NCI-H510A (cell line): Measurements from ENCODE around the gene RAVER1.
"Not testable (repeated sequence)": the region's sequence is repeated elsewhere in the genome, so short reads cannot be mapped to it uniquely, and the experiment has no call there.

Source experiments
- DNase-seq: peaks from one replicate; lab custom pipeline; 2025; lab: John Stamatoyannopoulos, UW

Gene RAVER1, protein sequence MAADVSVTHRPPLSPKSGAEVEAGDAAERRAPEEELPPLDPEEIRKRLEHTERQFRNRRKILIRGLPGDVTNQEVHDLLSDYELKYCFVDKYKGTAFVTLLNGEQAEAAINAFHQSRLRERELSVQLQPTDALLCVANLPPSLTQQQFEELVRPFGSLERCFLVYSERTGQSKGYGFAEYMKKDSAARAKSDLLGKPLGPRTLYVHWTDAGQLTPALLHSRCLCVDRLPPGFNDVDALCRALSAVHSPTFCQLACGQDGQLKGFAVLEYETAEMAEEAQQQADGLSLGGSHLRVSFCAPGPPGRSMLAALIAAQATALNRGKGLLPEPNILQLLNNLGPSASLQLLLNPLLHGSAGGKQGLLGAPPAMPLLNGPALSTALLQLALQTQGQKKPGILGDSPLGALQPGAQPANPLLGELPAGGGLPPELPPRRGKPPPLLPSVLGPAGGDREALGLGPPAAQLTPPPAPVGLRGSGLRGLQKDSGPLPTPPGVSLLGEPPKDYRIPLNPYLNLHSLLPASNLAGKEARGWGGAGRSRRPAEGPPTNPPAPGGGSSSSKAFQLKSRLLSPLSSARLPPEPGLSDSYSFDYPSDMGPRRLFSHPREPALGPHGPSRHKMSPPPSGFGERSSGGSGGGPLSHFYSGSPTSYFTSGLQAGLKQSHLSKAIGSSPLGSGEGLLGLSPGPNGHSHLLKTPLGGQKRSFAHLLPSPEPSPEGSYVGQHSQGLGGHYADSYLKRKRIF

DNA sequence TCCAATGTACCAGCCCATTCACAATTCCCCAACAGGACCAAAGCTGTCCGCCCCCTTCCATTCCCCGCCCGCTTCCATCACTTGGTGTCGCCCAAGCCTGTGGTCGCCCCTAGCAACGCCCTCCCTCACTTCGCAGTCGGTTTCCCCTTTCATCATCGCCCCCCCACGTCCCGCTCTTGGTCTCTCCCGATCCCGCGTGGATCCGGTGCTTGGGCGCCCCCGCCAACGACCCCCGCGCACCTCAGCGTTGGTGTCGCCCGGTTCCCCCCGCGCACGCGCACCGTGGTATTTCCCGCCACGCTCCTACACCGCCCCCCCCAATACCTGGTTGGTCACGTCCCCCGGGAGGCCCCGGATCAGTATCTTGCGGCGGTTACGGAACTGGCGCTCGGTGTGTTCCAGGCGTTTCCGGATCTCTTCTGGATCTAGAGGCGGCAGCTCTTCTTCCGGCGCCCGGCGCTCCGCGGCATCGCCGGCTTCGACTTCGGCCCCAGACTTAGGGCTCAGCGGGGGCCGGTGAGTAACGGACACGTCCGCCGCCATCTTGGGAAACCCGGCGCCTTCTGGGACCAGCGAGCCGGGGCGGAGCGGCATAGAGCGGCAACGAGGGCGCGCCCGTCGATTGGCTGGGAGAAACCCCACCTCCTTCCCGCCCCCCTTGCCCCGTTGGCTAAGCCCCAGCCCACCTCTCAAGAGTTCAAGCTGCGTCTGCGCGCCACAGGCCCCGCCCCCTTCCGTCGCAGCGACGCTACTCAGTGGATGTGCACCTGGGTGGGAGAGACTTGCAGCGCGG lies at the start of gene RAVER1:
Gene RAVER1 (minus strand): TSS at position 565 of the 793 bp plus-strand sequence. CDS start 22 bp downstream, at position 543.
- peak; percentile 99 for DNase-seq

DNA sequence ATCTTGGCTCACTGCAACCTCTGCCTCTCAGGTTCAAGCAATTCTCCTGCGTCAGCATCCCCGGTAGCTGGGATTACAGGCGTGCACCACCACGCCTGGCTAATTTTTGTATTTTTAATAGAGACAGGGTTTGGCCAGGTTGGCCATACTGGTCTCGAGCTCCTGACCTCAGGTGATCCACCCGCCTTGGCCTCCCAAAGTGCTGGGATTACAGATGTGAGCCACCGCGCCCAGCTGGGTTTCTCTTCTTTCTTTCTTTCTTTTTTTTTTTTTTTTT lies 49.8 kb upstream of the RAVER1 start:
- DNase-seq: not testable (repeated sequence)

DNA sequence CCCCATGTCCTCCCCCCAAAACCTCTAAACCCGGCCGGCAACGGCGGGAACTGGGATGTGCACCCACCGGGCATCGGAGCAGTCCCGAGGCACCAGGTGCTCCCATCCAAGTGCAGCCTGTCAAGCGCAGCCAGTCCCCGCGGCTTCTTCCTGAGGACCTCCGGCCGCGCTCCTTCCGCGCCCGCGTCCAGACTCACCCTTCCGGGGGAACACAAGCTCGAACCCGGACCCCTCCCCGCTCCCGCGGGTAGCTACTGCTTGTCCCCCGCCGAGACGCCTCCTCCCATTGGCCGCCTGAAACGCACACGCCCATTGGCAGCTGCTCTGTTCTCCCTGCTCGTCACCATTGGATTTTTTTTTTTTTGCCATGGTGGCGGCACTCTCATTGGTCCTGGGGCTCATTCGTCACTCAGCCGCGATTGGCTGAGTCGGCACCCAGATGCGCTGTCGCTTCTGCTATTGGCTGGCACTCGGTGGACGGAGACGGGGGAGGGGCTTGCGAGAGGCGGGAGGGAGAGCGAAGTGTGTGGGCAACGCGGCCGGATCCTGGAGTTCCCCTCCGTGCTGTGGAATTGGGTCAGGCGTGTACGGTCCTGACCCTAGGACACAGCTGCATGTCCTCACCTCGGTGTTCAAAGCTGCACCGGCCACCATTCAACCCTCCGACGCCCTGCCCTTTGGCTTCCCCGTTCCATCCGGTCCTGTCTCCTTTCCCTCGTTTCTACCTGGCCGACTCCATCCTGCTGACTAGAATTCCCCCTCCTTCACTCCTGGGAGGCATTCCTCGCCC lies 47.2 kb upstream of the RAVER1 start, which contains the start of gene TYK2:
Gene TYK2 (minus strand): TSS at position 260 of the 790 bp plus-strand sequence. CDS start 2,166 bp downstream, outside the sequence.
- DNase-seq: peak; percentile 99

DNA sequence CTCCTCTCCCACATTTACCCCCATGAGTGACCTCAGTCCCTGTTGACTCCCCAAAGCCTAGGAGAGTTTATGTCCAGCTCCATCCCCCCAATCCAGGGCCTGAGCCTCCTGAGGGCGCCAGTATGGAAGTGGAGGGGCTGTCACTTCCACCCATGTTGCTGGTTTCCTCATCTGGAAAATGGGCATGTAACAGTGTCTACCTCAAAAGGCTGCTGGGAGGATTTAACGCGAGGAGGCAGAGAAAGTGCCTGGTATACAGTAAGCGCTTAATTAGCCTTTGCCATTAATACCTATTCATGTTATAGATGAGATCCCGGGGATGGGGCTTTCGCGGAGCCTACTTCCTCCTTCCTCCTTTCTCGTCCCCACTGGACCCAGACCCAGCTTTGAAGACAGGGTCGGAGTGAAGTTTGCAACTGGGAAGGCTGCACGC lies 46.6 kb upstream of the RAVER1 start:
- no peak for DNase-seq

DNA sequence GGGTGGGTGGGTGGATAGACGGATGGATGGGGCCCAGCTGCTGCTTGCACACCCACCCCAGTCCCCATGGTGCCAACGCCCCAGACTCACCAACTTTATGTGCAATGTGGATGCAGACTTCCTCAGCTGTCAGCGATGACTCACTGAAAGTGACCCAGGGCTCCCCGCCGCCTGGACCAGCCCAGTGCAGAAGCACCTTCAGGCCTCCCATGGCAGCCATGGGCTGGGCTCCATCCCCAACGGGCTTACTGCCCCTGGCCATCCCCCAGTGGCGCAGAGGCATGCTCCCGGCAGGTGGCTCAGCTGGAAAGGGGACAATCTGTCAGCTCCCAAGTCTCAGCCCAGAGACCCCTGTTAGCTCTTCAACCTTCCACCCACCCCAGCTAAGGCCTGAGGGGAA lies 44.8 kb upstream of the RAVER1 start:
- DNase-seq: no peak

DNA sequence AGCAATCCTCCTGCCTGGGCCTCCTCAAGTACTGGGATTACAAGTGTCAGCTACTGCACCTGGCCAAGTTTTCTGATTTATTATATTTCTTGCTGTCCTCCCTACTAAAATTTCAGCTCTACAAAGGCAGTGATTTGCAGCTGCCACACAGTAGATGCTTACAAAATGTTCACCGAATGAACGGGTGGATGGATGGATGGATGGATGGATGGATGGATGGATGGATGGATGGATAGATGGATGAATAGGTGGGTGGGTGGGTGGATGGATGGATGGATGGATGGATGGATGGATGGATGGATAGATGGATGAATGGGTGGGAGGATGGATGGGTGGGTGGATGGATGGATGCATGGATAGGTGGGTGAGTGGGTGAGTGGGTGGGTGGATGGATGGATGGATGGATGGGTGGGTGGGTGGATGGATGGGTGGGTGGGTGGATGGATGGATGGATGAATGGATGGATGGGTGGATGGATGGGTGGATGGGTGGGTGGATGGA lies 43.9 kb upstream of the RAVER1 start:
- DNase-seq: not testable (repeated sequence)

DNA sequence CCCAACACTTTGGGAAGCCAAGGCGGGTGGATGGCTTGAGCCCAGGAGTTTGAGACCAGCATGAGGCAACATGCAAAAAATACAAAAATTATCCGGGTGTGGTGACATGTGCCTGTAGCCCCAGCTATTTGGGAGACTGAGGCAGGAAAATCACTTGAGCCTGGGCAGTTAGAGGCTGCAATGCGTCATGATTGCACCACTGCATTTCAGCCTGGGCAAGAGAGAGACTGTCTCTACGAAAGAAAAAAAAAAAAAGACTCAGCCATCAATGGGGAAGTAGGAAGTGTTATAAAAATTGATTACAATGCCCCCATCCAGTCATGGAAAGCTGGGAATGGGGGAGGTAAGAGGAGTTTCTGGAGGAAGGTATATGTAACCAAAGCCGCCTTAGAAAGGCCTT lies 41.6 kb upstream of the RAVER1 start:
- DNase-seq: no peak

DNA sequence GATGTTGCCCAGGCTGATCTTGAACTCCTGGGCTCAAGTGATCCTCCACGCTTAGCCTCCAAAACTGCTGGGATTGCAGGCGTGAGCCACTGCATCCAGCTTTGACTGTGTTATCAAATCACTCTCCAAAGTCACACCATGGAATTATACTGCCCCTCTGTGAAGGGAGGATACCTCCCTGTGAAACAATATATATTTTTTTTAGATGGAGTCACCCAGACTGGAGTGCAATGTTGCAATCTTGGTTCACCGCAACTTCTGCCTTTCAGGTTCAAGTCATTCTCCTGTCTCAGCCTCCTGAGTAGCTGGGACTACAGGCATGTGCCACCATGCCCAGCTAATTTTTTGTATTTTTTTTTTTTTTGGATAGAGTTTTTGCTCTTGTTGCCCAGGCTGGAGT lies 39.4 kb upstream of the RAVER1 start:
- DNase-seq: no peak

DNA sequence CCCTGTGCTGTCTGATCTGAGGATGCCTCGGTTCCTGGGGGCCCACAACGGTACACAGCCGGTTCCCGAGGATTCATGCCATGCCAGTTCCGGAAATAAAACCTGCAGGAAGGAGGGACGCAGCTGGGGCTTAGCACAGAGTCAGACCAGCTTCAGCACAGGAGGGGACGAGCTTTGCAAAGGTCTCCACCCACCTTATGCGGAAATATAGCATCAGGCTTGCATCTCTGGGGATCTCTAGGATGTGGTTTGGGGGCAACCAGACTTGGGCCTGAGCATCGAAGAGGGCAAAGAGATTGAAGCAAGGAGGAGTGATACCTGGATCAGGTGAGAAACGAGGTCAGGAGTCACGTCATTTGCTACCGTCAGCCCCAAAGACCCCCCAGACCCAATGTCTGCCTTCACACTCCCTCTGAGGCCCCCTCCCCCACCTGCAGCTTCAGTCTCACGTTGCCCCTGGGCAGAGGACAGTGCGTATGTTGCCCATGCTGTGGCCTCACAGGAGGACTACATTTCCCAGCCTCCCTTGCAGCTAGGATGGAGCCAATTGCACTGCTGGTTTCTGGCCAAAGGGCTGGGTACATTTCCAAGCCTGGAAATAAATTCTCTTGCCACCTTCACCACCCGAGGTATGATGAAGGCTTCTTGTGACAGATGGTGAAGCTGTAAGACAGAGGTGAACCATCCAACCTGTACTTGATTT lies 34.9 kb upstream of the RAVER1 start:
- no peak for DNase-seq

DNA sequence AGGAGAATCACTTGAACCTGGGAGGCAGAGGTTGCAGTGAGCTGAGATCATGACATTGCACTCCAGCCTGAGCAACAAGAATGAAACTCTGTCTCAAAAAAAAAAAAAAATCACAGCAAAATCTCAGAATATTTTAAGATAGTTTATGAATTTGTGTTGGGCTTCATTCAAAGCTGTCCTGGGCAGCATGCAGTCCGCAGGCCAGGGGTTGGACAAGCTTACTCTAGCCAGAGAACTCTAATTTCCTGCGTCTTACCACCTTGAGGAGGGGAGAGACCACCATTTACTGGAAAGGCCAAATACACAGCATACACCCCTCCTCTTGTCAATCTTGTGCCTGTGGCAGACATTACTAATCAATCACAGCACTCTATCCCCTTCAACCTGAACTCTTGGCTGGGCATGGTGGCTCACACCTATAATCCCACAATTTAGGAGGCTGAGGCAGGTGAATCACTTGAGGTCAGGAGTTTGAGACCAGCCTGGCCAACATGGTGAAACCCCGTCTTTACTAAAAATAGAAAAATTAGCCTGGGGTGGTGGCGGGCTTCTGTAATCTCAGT lies 33.7 kb upstream of the RAVER1 start:
- DNase-seq: not testable (repeated sequence)

DNA sequence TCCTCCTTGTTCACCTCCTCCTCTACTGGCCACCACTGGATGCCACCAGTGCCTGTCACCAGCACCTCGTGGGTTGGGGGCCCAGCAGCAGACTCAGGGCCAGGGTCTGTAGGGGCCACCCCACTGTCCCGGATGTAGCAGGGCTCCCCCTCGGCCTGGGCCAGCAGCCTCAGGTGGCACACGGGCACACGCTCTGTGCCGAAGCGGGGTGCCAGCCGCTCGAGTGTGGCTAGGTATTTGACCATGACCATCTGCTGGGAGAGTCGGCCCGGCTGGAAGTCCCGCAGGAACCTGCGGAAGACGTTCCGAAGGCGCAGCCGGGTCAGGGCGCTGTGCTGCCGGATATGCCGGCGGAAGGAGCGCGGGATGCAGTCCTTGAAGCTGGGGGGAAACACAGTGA lies 32.2 kb upstream of the RAVER1 start:
- DNase-seq: no peak

DNA sequence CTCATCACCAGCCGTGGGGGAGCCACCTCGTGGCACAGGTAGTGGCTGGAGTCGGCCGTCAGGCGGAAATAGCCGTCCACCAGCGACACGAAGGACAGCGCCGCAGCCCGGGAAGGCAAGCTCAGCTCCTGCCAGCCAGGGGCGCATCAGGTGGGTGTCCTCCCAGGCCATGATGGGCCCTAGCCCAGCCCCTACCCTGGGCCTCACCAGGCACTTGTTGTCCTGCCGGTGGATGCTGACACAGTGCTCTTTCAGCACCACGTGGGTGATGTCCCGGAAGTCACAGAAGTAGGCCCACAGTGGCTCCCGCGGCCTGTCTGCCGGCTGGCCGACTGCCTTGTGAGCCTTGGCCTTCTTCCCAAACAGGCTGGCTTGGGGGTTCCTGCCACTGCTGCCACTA lies 31.3 kb upstream of the RAVER1 start:
- DNase-seq: no peak

DNA sequence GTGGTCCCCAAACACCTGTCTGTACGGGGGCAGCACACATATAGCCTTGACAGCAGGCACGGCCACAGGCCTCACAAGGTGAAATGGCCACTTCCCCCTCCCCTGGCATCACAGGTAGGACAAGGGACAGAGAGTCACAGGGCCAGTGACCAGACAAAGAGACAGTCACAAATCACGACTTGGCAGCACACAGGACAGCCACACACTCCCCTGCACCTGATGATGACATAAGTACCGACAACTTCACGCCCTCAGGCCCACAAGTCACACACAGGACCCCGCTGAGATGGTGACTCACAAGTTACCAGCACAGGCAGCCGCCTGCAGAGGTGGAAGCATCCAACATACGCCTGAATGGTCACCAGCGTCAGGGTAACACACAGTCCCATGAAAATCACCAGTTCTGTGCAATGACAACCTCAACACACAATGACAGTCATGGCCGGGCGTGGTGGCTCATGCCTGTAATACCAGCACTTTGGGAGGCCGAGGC lies 30.5 kb upstream of the RAVER1 start:
- no peak for DNase-seq

DNA sequence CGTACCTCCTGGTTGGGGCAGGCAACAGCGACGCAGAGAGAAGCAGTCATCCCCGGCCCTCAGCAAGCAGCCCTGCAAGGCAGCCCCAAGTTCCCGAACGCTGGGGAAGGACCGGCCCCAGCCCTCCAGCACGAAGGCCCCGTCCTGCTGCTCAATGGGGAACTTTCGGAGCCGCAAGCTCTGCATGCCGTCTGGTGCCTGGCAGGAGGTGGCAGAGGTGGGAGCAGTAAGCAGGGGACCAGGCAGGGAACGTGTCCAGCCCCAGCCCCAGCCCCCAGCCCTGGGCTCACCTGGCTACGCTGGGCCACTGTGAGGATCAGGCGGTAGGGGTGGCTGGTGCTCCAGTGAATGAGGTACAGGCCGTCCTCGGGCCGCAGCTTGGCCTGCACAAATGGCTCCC lies 28.9 kb upstream of the RAVER1 start:
- DNase-seq: no peak

DNA sequence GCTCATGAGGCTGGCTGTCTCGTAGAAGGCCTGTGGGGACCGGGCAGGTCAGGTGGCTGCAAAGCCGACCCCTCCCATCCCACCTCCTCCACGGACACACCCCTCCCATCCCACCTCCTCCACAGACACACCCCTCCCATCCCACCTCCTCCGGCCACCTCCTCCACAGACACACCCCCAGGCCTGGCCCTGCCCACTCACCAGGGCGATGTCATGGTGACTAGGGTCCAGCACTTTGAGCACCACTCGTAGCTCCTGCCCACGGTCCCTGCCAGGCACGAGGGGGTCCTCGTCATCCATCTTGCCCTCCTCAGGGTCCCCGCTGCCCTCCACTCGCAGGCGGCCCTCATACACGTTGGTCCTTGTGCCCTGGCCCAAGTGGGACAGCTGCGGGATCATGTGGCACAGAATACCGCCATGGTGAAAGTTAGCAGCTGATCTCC lies 28.3 kb upstream of the RAVER1 start:
- DNase-seq: no peak

DNA sequence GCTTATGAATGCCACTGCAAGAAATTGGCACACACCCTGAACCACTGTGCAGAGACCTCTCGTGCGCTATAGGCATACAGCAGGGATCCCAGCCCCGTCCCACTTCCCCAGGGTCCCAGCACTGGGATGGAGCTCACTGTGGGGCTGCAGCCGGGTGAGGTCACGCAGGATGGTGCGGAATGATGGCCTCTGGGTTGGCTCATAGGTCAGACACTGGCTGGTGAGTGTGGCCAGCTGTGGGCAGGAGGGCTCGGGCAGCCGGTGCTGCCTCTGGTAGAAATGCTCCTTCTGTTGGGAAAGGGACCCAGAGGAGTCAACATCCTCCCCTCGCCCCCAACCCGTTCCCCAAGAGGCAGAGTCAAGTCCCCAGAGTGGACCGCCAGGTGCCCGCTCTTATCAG lies 23.1 kb upstream of the RAVER1 start:
- no peak for DNase-seq

DNA sequence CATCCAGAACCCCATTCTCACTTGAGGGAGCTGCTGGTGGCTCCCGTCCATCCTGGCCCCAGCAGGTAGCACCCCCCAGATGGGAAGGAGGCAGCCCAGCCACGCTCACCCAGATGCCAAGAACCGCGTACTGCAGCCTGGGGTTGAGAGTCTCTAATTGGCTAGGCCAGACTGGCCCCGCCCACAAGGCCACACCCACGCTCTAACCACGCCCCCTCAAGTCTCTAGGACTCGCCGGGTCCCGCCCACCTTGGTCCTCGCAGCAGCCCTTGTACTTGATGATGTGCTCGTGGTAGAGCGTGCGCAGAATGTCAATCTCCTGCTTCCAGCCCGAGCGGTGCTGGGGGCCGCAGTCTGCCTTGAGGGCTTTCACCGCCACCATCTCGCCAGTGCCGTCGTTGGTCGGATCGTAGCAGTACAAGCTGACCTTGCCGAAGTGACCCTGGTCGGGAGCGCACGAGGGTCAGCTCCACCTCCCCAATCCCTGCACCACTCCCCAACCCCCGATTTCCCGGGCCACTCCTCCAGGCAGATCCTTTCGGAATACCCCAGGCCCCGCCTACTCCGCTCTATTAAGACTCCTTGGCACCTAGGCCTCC lies 20.6 kb upstream of the RAVER1 start:
- DNase-seq: peak; percentile 21

DNA sequence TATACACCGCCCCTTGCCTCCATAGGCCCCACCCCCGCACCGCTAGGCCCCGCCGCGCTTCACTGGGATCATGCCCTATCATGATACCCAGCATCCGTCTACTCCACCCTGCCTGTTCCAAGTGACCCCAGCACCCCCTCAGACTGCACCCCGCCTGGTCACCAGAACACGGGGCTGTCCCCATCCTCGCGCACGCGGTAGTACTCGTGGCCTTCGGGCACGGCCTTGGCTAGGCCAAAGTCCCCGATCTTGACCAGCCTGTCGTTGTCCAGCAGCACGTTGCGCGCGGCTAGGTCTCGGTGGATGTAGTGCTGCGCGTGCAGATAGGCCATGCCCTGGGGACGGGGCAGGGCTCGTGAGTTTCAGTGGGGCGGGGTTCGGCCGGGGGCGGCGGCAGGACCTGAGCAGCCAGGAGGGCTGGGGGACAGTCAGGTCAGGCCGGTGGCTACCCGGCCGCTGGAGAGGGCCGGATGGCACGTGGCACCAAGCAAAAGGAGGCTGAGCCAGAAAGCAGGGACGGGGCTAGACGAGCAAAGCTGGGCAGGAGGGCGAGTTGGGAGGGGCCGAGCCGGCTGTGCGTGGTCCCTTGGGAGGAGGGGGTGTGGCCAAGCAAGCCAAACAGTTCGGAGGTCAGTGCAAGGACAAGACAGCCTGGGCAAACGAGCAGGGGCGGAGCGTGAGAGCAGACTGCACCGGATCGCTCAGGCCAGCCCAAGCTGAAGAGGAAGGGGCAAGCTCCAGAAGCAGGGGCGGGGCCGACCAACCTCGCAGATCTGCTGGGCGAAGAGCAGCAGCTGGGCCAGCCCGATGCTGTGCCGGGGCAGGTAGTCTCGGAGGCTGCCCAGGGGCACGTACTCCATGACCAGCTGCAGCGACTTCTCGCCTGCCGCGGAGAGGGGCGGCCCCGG lies 19.7 kb upstream of the RAVER1 start:
- DNase-seq: no peak

DNA sequence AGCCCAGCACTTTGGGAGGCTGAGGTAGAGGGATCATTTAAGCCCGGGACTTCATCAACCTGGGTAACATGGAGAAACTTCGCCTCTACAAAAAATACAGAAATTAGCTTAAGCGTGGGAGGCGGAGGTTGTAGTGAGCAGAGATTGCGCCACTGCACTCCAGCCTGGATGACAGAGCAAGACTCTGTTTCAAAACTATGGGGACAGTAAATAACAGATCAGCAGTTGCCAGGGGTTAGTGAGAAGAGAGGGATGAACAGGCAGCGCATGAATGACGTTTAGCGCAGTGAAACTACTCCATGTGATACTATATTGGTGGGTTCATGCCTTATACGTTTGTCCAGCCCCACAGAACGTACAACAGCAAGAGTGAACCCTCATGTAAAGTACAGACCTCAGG lies 13.2 kb upstream of the RAVER1 start:
- DNase-seq: no peak
